Activated CD8-positive, alpha-beta T cell treated with anti-CD3 and anti-CD28 coated beads, Interleukin-2, amount 10 ng/mL, durations not matched to agents 7 days and 5 days (primary cell): ENCODE results near the gene JAKMIP1. TPM values are rescaled to one million over a fixed set of nuclear protein-coding genes. Genes with fewer than 3 reads are reported as not detected.
"Not testable (repeated sequence)": the region's sequence is repeated elsewhere in the genome, so short reads cannot be mapped to it uniquely, and the experiment has no call there.

Source experiments
- ATAC-seq: fragments of 150-1000 bp; cut with Tn5 transposase; one replicate; pipeline ENCODE4 v1.10.0; 2021; ENCODE audit warnings: moderate library complexity
- CTCF ChIA-PET: fragments of 350-600 bp; sonication (Branson Sonifier 250); formaldehyde crosslinking; loops from one replicate; lab custom pipeline; 2021; ENCODE audit warnings: antibody characterized with exemption; lab: Charles Lee
- POLR2A ChIA-PET: fragments of 350-600 bp; sonication (Branson Sonifier 250); formaldehyde crosslinking; loops from one replicate; lab custom pipeline; 2021; ENCODE audit warnings: antibody characterized with exemption; lab: Charles Lee
- DNase-seq: peaks from one replicate; pipeline ENCODE4 v3.0.0-alpha.2; 2020
- H3K27ac Mint-ChIP-seq: one replicate; pipeline ENCODE4 v1.8.0; 2021; ENCODE audit warnings: mild to moderate bottlenecking, mixed read lengths
- H3K27me3 Mint-ChIP-seq: one replicate; pipeline ENCODE4 v1.8.0; 2021; ENCODE audit warnings: low read depth, mixed read lengths
- H3K36me3 Mint-ChIP-seq: one replicate; pipeline ENCODE4 v1.8.0; 2021; ENCODE audit warnings: low read depth, mixed read lengths
- H3K4me1 Mint-ChIP-seq: one replicate; pipeline ENCODE4 v1.8.0; 2021; ENCODE audit warnings: low read depth, mixed read lengths
- H3K4me3 Mint-ChIP-seq: one replicate; pipeline ENCODE4 v1.8.0; 2021; ENCODE audit warnings: mild to moderate bottlenecking, mixed read lengths
- H3K9me3 Mint-ChIP-seq: one replicate; pipeline ENCODE4 v1.8.0; 2022; ENCODE audit warnings: mixed read lengths; ENCODE audit not compliant: insufficient read depth
- total RNA-seq, 2 experiments: library from RNA; stranded (reverse); gene quantifications; one replicate each; pipeline ENCODE4 v1.2.3, GENCODE V29; 2021

The JAKMIP1 gene
- total RNA-seq, 2 experiments from 2014 or later = 9.3 to 9.6 TPM

DNA sequence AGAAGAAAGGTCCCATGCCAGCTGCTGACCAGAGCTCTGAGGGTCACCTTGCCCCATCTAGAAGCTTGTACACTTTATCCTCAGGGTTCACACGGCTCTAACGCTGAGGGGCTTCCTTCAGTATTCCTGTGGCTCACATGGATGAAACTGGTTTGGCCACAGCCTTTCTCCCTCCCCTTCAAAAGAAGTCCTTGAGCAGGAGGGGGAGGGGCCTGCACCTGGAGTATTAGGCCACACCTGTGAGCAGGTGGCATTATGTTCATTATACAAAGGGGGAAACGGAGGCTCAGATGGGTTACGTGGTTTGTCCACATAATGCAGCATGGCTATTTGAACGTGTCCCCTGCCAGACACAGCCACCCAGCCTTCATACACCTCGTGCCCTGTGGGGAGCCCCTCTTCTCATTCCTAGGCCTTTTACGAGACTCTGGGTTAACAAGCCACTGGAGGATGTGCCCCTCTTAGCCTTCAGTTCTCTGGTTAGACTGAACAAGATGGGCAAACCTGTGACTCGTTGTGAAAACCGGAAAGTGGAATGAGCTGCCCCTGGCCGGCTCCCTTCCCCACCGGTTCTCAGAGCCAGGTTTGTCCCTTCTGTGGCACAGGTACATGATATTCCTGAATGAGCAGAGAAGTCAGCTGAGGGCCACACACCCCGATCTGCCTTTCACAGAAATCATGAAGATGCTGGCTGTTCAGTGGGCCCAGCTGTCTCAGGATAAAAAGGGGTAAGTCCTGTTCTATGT is 27.2 kb upstream of the JAKMIP1 start:
- ATAC-seq (no peak), DNase-seq (no peak)
- Mint-ChIP-seq H3K4me1 (no peaks in the 10 kb centered on the region), H3K36me3 (peaks cover under 1% of the 10 kb centered on the region), H3K27me3 (peaks cover 17% of the 10 kb centered on the region), H3K9me3 (no peaks in the 10 kb centered on the region), H3K27ac (no peak overlapping the region), H3K4me3 (no peak overlapping the region)
- ChIA-PET POLR2A (no interaction called here), CTCF (no interaction called here)

DNA sequence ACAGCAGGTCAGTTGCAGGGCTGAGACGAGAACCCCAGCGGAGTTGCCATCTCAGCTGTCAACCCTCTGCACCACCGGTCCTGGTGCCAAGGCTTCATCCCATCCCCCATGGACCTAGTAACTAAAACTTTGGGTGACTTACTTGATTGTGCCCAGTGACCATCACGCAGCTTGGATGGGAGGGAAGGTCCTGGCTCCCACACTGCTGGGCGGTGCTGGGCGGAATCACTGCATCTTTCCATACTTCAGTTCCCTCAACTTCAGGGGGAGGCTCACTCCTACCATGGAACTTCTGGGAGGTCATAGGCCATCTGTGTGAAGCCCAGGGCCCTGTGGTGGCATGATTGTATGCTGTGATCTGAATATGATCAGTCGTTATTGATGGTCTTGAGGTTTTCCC is 26.2 kb upstream of the JAKMIP1 start:
- no peak for ATAC-seq
- Mint-ChIP-seq H3K27me3 (peaks cover 20% of the 10 kb centered on the region), H3K9me3 (no peaks in the 10 kb centered on the region)

DNA sequence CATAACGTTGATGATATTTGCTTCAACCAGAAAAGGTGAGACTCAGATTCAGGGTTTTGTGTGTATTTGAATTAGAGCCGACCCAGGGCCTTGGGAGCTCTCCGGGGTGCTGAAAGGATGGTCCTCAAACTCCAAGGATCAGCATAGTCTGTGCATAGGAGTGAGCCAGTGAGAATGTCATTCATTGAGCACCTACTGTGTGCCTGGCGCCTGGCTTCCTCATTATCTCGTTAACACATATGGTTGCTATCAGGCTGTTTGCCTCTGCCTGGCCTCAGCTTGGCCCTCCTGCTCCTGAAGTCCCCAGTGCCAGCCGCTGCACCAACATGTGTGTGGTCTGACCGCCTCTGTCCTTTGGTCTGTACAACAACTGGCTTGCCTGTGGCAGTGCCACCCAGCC is 25.1 kb upstream of the JAKMIP1 start:
- DNase-seq (peak; percentile 51), ATAC-seq (no peak)
- ChIA-PET POLR2A (no interaction called here), CTCF (interaction anchor here (1.8 kb wide), 1 partner anchor 25 kb away, joined by 11 read pairs; no protein-coding TSS in a partner anchor)
- Mint-ChIP-seq H3K36me3 (peaks cover 3% of the 10 kb centered on the region), H3K9me3 (no peaks in the 10 kb centered on the region), H3K4me3 (no peak overlapping the region), H3K27me3 (peaks cover 29% of the 10 kb centered on the region), H3K27ac (no peak overlapping the region), H3K4me1 (no peaks in the 10 kb centered on the region)

More for the DNA sequence above, 26.2 kb upstream of the JAKMIP1 start:
- Mint-ChIP-seq H3K36me3 (peaks cover 3% of the 10 kb centered on the region), H3K4me3 (no peak overlapping the region), H3K27ac (no peak overlapping the region), H3K4me1 (no peaks in the 10 kb centered on the region)
- DNase-seq = no peak
- ChIA-PET CTCF (no interaction called here), POLR2A (no interaction called here)

DNA sequence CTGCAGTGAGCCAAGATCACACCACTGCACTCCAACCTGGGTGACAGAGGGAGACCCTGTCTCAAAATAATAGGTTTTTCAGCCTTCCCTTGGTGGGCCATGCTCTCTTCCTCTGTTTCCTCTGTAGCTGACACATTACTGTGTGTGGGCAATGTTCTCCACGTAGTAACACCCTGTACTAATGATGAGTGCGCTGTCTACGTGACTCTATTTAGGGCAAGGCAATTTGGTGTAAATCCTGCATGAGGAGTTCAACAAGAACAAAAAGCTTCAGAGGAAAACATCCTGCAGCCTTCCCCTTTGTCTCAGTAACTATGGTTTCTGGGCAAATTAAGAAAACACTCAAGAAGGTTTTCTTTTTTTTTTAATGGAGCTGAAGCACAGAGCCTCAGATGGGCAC is 24.4 kb upstream of the JAKMIP1 start:
- CTCF ChIA-PET = interaction anchor here (1.8 kb wide), 1 partner anchor 26 kb away, joined by 11 read pairs; no protein-coding TSS in a partner anchor
- ATAC-seq (no peak), DNase-seq (no peak)
- H3K36me3 Mint-ChIP-seq = peaks cover 3% of the 10 kb centered on the region
- peaks cover 30% of the 10 kb centered on the region for H3K27me3 Mint-ChIP-seq
- H3K9me3 Mint-ChIP-seq = no peaks in the 10 kb centered on the region
- no peak overlapping the region for H3K4me3 Mint-ChIP-seq
- no peak overlapping the region for H3K27ac Mint-ChIP-seq
- POLR2A ChIA-PET = no interaction called here
- H3K4me1 Mint-ChIP-seq = no peaks in the 10 kb centered on the region

DNA sequence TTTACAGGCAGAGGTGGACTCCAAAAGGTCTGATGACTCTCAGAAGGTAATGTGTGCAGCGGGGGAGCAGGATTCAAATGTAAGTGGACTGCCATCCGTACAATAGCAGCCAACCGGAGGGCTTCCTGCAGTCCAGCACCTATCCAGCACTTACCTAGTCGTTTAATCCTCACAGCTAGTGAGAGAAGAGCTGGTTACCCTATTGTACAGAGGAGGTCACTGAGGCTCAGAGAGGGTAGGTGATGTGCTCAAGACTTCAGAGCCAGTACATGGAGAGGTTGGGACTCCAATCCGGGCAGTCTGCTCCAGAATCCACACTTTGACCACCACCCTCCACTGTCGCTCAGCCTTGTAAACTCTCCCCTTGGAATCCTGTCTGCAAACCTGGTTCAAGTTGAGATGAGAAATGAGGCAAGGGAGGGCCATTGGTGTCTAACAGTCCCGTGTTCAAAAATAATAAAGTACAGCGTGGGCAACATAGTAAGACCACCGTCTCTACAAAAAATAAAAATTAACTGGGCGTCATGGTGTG is 22.5 kb upstream of the JAKMIP1 start:
- Mint-ChIP-seq H3K27ac (no peak overlapping the region), H3K4me1 (no peaks in the 10 kb centered on the region), H3K4me3 (no peak overlapping the region), H3K27me3 (peaks cover 46% of the 10 kb centered on the region), H3K36me3 (peaks cover 3% of the 10 kb centered on the region), H3K9me3 (no peaks in the 10 kb centered on the region)
- ChIA-PET POLR2A (no interaction called here), CTCF (no interaction called here)
- DNase-seq (no peak), ATAC-seq (no peak)

DNA sequence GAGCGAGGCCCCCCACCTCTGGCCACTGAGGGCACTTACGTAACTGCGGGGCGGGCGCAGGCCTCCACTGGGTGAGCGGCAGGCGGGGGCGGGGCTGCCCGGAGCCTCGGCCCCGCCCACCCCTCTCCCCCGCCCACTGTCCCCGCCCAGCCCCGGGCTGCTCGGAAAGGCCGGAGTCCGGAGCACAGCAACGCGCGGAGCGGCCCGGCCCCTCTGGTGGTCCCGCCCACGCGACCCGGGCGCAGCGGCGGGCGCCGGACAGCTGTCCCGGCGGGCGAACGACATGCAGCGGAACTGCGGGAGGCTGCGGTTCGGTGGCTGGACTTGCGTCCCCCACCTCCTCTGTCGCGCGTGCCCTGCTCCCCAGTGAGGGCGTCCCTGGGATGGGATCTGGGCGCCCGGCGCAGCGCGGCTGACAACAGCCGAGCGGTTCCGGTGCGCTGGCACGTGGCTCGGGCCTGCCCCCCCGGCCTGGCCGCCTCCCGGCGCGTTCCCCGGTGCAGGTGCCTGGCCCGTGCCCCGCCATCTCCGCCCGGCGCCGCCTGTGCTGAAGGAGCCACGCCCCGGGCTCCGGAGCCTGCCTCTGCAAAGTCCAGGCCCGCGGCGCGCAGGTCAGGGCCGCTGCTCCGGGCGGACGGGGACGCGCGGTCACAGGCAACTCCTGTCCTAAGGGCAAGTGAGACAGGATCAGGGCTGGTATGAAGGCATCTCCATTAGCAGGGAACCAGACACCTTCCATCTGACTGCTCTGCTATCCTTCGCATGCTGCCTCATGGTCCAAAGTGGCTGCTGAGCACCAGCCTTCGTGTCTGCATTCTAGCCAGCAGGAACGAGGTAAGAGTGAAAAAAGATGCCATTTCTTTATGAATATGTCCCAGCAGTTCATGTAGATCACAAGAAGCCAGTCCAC is 21.8 kb upstream of the JAKMIP1 start:
- Mint-ChIP-seq H3K4me3 (no peak overlapping the region), H3K9me3 (no peaks in the 10 kb centered on the region), H3K27ac (no peak overlapping the region), H3K27me3 (peaks cover 46% of the 10 kb centered on the region), H3K4me1 (no peaks in the 10 kb centered on the region), H3K36me3 (peaks cover 3% of the 10 kb centered on the region)
- DNase-seq (no peak), ATAC-seq (no peak)
- ChIA-PET POLR2A (no interaction called here), CTCF (interaction anchor here (1.5 kb wide), 1 partner anchor 28 kb away, joined by 4 read pairs; no protein-coding TSS in a partner anchor)

DNA sequence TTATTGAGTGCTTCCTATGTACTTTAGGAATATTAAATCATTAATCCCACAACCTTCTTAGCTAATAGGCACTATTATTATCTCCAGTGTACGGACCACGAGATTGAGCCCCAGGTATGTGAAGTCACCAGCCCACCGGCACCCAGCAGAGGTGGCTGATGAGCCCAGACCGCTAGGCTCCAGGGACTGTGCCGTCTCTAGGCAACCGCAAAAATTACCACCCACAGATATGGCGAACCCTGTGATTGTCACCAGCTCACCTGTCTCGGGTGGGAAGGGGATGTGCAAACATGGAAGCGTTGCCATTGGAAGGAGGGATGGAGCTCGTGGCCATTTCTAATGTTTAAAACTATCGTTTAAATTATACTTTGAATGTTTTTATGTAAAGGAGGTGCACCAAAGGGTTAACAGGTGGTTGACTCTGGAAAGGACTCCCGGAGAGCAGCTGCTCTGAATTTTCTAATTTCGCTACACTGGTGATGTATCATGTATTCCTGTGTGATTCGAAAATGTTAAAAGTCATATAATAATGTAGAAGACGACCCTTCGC is 21.0 kb upstream of the JAKMIP1 start:
- Mint-ChIP-seq H3K27me3 (peaks cover 50% of the 10 kb centered on the region), H3K4me1 (no peaks in the 10 kb centered on the region), H3K4me3 (no peak overlapping the region), H3K9me3 (peaks cover 5% of the 10 kb centered on the region), H3K36me3 (peaks cover 3% of the 10 kb centered on the region), H3K27ac (no peak overlapping the region)
- CTCF ChIA-PET = interaction anchor here (1.5 kb wide), 1 partner anchor 29 kb away, joined by 4 read pairs; no protein-coding TSS in a partner anchor
- POLR2A ChIA-PET = no interaction called here
- DNase-seq (no peak), ATAC-seq (no peak)

DNA sequence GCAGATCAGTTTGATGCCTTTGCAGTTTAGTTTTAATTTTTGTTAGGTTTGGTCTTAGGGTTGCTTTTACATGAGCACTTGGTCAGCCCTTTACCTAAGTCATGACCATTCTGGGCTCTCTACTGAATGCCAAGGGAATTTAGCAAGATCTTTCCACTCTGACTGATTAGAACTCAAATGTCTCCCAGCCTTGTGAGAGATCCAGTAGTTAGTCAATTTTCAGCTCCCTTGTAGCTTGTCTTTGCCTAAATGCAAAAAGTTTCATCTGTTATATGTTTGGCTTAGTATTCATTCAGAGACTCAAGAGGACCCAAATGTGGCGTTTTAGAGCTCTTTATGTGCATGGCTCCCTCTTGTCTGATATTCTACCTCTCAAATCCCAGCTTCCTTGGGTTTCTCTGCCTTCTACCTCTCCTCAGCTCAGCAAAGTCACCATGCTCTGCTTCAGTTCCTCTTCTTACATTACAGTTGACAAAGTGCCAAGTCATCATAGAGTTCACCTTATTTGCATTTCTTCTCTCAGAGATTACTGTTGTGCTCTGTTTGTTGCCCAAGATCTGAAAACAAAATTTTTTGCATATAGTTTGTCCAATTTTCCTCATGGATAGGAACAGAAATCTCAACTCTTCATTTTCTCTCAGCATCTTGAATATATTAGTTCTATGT is 17.5 kb upstream of the JAKMIP1 start:
- no peak overlapping the region for H3K27ac Mint-ChIP-seq
- peaks cover 41% of the 10 kb centered on the region for H3K27me3 Mint-ChIP-seq
- ChIA-PET CTCF (interaction anchor here (2.0 kb wide), 1 partner anchor 33 kb away, joined by 5 read pairs; no protein-coding TSS in a partner anchor), POLR2A (no interaction called here)
- peaks cover 5% of the 10 kb centered on the region for H3K9me3 Mint-ChIP-seq
- no peaks in the 10 kb centered on the region for H3K4me1 Mint-ChIP-seq
- H3K36me3 Mint-ChIP-seq = peaks cover 3% of the 10 kb centered on the region
- DNase-seq = no peak
- H3K4me3 Mint-ChIP-seq = no peak overlapping the region
- ATAC-seq = no peak

DNA sequence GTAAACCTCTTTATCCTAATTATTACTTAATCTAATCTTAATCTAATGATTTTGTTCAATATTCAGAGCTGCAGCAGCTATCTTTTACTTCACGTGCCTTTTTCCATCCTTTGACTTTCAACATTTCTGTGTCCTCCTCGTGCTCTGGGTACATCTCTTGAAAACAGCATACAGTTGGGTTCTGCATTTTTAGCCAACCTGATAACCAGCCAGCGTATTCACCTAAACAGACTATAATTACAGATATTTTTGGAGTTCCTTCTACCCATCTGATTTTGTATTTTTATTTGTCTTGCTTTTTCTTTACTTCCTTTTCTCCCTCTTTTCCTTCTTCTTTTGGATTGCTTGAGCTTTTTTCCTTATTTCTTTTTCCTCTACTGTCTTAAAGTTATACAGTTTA is 16.2 kb upstream of the JAKMIP1 start:
- POLR2A ChIA-PET = no interaction called here
- H3K9me3 Mint-ChIP-seq = peaks cover 5% of the 10 kb centered on the region
- H3K27me3 Mint-ChIP-seq = peaks cover 37% of the 10 kb centered on the region
- DNase-seq = no peak
- no peaks in the 10 kb centered on the region for H3K36me3 Mint-ChIP-seq
- no peaks in the 10 kb centered on the region for H3K4me1 Mint-ChIP-seq
- CTCF ChIA-PET = no interaction called here
- ATAC-seq = no peak
- no peak overlapping the region for H3K27ac Mint-ChIP-seq
- no peak overlapping the region for H3K4me3 Mint-ChIP-seq

DNA sequence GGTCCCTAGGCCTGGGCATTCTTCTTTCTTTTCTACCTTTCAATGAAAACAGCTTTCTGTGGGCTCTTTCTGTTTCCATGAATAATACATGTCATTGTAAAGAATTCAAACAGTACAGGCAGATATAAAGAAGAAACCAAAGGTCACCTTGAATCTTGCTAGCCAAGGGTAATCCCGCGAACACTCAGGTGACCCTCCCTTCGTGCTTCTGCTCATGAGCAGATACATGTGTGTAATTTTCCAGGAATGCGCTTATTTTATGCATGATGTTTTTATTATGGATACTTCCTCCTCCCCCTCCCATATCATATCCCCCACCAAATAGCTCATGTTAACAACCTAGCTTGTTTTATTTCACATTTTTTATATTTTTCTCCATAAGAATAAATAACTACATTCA is 9.6 kb upstream of the JAKMIP1 start:
- no peak overlapping the region for H3K27ac Mint-ChIP-seq
- H3K27me3 Mint-ChIP-seq = peaks cover 6% of the 10 kb centered on the region
- ChIA-PET POLR2A (interaction anchor here (1.0 kb wide), 1 partner anchor 11 kb away, joined by 4 read pairs; no protein-coding TSS in a partner anchor), CTCF (no interaction called here)
- ATAC-seq = no peak
- no peak overlapping the region for H3K4me3 Mint-ChIP-seq
- no peaks in the 10 kb centered on the region for H3K9me3 Mint-ChIP-seq
- no peak for DNase-seq
- H3K36me3 Mint-ChIP-seq = no peaks in the 10 kb centered on the region
- H3K4me1 Mint-ChIP-seq = no peaks in the 10 kb centered on the region

DNA sequence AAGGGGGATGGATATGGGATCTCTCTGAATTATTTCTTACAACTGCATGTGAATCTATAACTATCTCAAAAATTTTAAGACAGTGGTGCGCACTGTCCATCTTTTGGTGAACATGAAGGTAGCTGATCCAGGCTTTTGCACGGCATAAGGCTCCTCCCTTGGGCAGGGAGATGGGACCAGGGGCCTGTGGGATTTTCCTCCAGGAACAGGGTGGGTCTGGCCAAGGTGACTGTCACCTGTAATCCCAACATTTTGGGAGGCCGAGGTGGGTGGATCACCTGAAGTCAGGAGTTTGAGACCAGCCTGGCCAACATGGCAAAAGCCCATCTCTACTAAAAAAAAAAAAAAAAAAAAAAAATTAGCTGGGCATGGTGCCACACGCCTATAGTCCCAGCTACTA is 8.9 kb upstream of the JAKMIP1 start:
- CTCF ChIA-PET, H3K9me3 Mint-ChIP-seq: not testable (repeated sequence)

More for the DNA sequence above, 8.9 kb upstream of the JAKMIP1 start:
- H3K4me3 Mint-ChIP-seq, H3K27ac Mint-ChIP-seq, H3K4me1 Mint-ChIP-seq, POLR2A ChIA-PET, H3K36me3 Mint-ChIP-seq, H3K27me3 Mint-ChIP-seq, ATAC-seq, DNase-seq: not testable (repeated sequence)
